HepG2 (cell line): ENCODE measurements around the gene RAB5B. TPM values are rescaled to one million over a fixed set of nuclear protein-coding genes. Genes with fewer than 3 reads are reported as not detected.

Experiments used
- ATAC-seq: fragments of 200-7000 bp; cut with Tn5 transposase; 3 replicates; pipeline ENCODE4 v1.9.1; 2020; ENCODE audit warnings: mild to moderate bottlenecking, moderate library complexity
- BruUV-seq: library from RNA; stranded (reverse); fragments of 400-500 nt; replicated peaks from 2 replicates; lab custom pipeline; 2021; lab: Mats Ljungman, UMichigan
- CTCF ChIA-PET: fragments of 300-600 bp; formaldehyde crosslinking; extraction: SDS; loops from one replicate; lab custom pipeline; 2021; ENCODE audit warnings: low total read pairs, inconsistent platforms, low intra/inter-chr PET ratio; lab: Yijun Ruan, JAX
- POLR2A ChIA-PET: fragments of 350-600 bp; sonication (Branson Sonifier 250); formaldehyde crosslinking; loops from one replicate; lab custom pipeline; 2020; ENCODE audit warnings: antibody characterized with exemption, inconsistent platforms; lab: Yijun Ruan, JAX
- DNase-seq: peaks from one replicate; pipeline ENCODE4 v3.0.0-alpha.2; 2015; ENCODE audit warnings: low spot score
- FAIRE-seq: peaks from 3 replicates; lab custom pipeline; 2011; peaks lifted over from hg19 to GRCh38; lab: Jason Lieb, UNC
- H2AFZ ChIP-seq: one replicate; pipeline ENCODE4 v1.6.1; 2011; ENCODE audit warnings: low read length, inconsistent platforms
- H3K27ac ChIP-seq: fragments of 300-600 bp; 3 replicates; pipeline ENCODE4 v1.8.0; 2011; ENCODE audit warnings: mixed run types, mild to moderate bottlenecking, mixed read lengths, low read length, inconsistent platforms; ENCODE audit not compliant: insufficient read depth; ENCODE audit errors: extremely low read length
- H3K27me3 ChIP-seq, 2 experiments: fragments of 200-600 bp in 1 of 2; 2 replicates in 1 of 2; 3 replicates in 1 of 2; pipeline versions ENCODE4 v1.6.0 to v1.8.0; 2011; ENCODE audit warnings: low read length in 2 of 2, mild to moderate bottlenecking in 2 of 2, moderate library complexity in 2 of 2, inconsistent platforms in 1 of 2; ENCODE audit not compliant: insufficient read depth in 2 of 2, control insufficient read depth in 1 of 2
- H3K36me3 ChIP-seq, 2 experiments: fragments of 200-600 bp in 1 of 2; replicated peaks in 1 of 2; 2 replicates in 1 of 2; 3 replicates in 1 of 2; pipeline versions ENCODE4 v1.5.1 to v1.8.0; 2011; ENCODE audit warnings: low read length in 2 of 2, inconsistent platforms in 1 of 2; ENCODE audit not compliant: insufficient read depth in 2 of 2, control insufficient read depth in 1 of 2
- H3K4me1 ChIP-seq: 2 replicates; pipeline ENCODE4 v1.5.1; 2012; ENCODE audit warnings: low read length, inconsistent platforms; ENCODE audit not compliant: insufficient read depth
- H3K4me2 ChIP-seq: 2 replicates; pipeline ENCODE4 v1.6.0; 2011; ENCODE audit warnings: low read depth, low read length, inconsistent platforms
- H3K4me3 ChIP-seq, 3 experiments: fragments of 200-600 bp in 1 of 3; sonication (generic), shearing (Covaris generic) in 1 of 3; replicated peaks in 1 of 3; 2 replicates each; pipeline ENCODE4 v1.5.1; 2011 to 2016; ENCODE audit warnings: low read length in 3 of 3, inconsistent platforms in 2 of 3, low read depth in 2 of 3, mild to moderate bottlenecking in 2 of 3, control low read depth in 1 of 3, mixed read lengths in 1 of 3; ENCODE audit not compliant: insufficient read depth in 1 of 3
- H3K79me2 ChIP-seq: one replicate; pipeline ENCODE4 v1.6.1; 2011; ENCODE audit warnings: low read length, inconsistent platforms; ENCODE audit not compliant: insufficient read depth
- H3K9ac ChIP-seq: 2 replicates; pipeline ENCODE4 v1.6.0; 2011; ENCODE audit warnings: mild to moderate bottlenecking, low read depth, low read length, inconsistent platforms; ENCODE audit not compliant: insufficient read depth
- H3K9me3 ChIP-seq: 2 replicates; pipeline ENCODE4 v1.5.1; 2012; ENCODE audit warnings: mild to moderate bottlenecking, low read length
- H4K20me1 ChIP-seq: 2 replicates; pipeline ENCODE4 v1.6.0; 2011; ENCODE audit warnings: inconsistent platforms, mild to moderate bottlenecking, low read length, moderate library complexity; ENCODE audit not compliant: insufficient read depth
- AGO2 ChIP-seq: fragments of 200-400 bp; formaldehyde crosslinking; optimal IDR thresholded peaks from 2 replicates; pipeline ENCODE3; 2017; ENCODE audit warnings: mild to moderate bottlenecking, low read depth, low read length, moderate library complexity
- ATF2 ChIP-seq: sonication (generic); formaldehyde crosslinking; IDR thresholded peaks from 2 replicates; pipeline ENCODE4 v1.4.0; 2020; ENCODE audit warnings: missing genetic modification reagents
- CAMTA2 ChIP-seq: sonication (generic); formaldehyde crosslinking; IDR thresholded peaks from 2 replicates; pipeline ENCODE4 v1.4.0; 2020; ENCODE audit warnings: mild to moderate bottlenecking, missing genetic modification reagents, borderline replicate concordance
- ELF3 ChIP-seq: IDR thresholded peaks from 2 replicates; pipeline ENCODE4 v1.6.1; 2016; ENCODE audit warnings: missing genetic modification reagents, missing compliant biosample characterization
- ETV6 ChIP-seq: sonication (generic); formaldehyde crosslinking; conservative IDR thresholded peaks from 2 replicates; pipeline ENCODE4 v1.4.0; 2020; ENCODE audit warnings: missing genetic modification reagents
- KLF15 ChIP-seq: sonication (generic); formaldehyde crosslinking; IDR thresholded peaks from 2 replicates; pipeline ENCODE4 v1.8.1; 2023; ENCODE audit warnings: borderline replicate concordance, mild to moderate bottlenecking, inconsistent platforms, missing genetic modification reagents, mixed read lengths
- RNF219 ChIP-seq: sonication (generic); formaldehyde crosslinking; IDR thresholded peaks from 2 replicates; pipeline ENCODE4 v1.5.0; 2020; ENCODE audit warnings: mild to moderate bottlenecking, missing genetic modification reagents
- YEATS4 ChIP-seq: sonication (generic); formaldehyde crosslinking; IDR thresholded peaks from 2 replicates; pipeline ENCODE4 v1.4.0; 2020; ENCODE audit warnings: missing genetic modification reagents, borderline replicate concordance
- ZMYM2 ChIP-seq: sonication (generic); formaldehyde crosslinking; IDR thresholded peaks from 2 replicates; pipeline ENCODE4 v1.8.0; 2022; ENCODE audit warnings: mild to moderate bottlenecking, missing genetic modification reagents
- ZNF10 ChIP-seq: sonication (generic); formaldehyde crosslinking; IDR thresholded peaks from 2 replicates; pipeline ENCODE4 v1.4.0; 2020; ENCODE audit warnings: mild to moderate bottlenecking, low read depth, missing genetic modification reagents, borderline replicate concordance
- ZNF792 ChIP-seq: IDR thresholded peaks from 2 replicates; pipeline ENCODE4 v1.6.1; 2016
- ZNF83 ChIP-seq: sonication (generic); formaldehyde crosslinking; IDR thresholded peaks from 2 replicates; pipeline ENCODE4 v1.4.0; 2020; ENCODE audit warnings: missing genetic modification reagents, mild to moderate bottlenecking, borderline replicate concordance
- WGBS: methylation state at CpG from one replicate; pipeline ENCODE4 v1.1.6; 2017; ENCODE audit warnings: low lambda C conversion rate; 5-methylcytosine and 5-hydroxymethylcytosine counted together
- in situ Hi-C: cut with HindIII; loops from 2 replicates; pipeline ENCODE4 v1.10.0; 2017; ENCODE audit warnings: low pct_unique_long_range_greater_than_20kb; ENCODE audit not compliant: extremely low pct_ligation_motif_present
- intact Hi-C: fragments of 100-400 bp; cut with micrococcal nuclease; formaldehyde crosslinking; loops from one replicate; pipeline ENCODE4 v1.10.0; 2022; ENCODE audit not compliant: unreplicated experiment
- polyA plus RNA-seq, 8 experiments: library from polyadenylated mRNA; depleted of rRNA in 3 of 8; stranded (reverse) in 7 of 8; unstranded in 1 of 8; fragments of >200 nt; fragmentation: Illumina TruSeq in 4 of 8; extraction: Trizol in 4 of 8; gene quantifications; 2 replicates each; pipeline versions ENCODE4 v1.2.1 to v1.2.3, GENCODE V29; 2011 to 2016; ENCODE audit warnings: low read depth in 4 of 8, missing spikeins in 1 of 8, mixed read lengths in 1 of 8; ENCODE audit not compliant: insufficient read depth in 1 of 8
- total RNA-seq, 5 experiments: library from RNA; depleted of rRNA; stranded (reverse); fragments of >200 nt; fragmentation: Illumina TruSeq; extraction: Trizol; gene quantifications; 2 replicates each; pipeline ENCODE4 v1.2.3, GENCODE V29; 2016; ENCODE audit warnings: low read depth in 1 of 5

RAB5B gene
- total and polyA plus RNA-seq, 2 of the 13 experiments (the other 11 are each of a cell fraction or from before 2014, with no cell fraction given) = 26.0 to 68.3 TPM

GRCh38 chr12:55991110-55991509 is 17.2 kb downstream of the RAB5B start:
- BruUV-seq = no TSS peak
- in situ Hi-C loops = no loop called here
- H4K20me1 ChIP-seq = no peaks in the 10 kb centered on the region
- peaks cover 13% of the 10 kb centered on the region for H3K4me1 ChIP-seq
- no peak overlapping the region for H3K27ac ChIP-seq
- no peak overlapping the region for H3K9ac ChIP-seq
- no peaks in the 10 kb centered on the region for H3K27me3 ChIP-seq
- ATAC-seq (no peak), DNase-seq (no peak), FAIRE-seq (no peak)
- H3K36me3 ChIP-seq = peaks cover 19 to 48% of the 10 kb centered on the region in 2 experiments
- H2AFZ ChIP-seq = no peak overlapping the region
- H3K4me2 ChIP-seq = no peak overlapping the region
- H3K4me3 ChIP-seq = no peak overlapping the region
- H3K79me2 ChIP-seq = no peaks in the 10 kb centered on the region
- ChIA-PET POLR2A (interaction anchor here (1.4 kb wide), 1 partner anchor 17 kb away, joined by 8 read pairs; the partner anchor contains the start of gene RAB5B), CTCF (no interaction called here)
- H3K9me3 ChIP-seq = no peaks in the 10 kb centered on the region
- intact Hi-C loops = no loop called here
- TF ChIP-seq ZMYM2 (CRISPR knock-in tag) (no peak), ZNF792 (CRISPR knock-in tag) (no peak), ETV6 (CRISPR knock-in tag) (no peak), KLF15 (CRISPR knock-in tag) (no peak), ATF2 (CRISPR knock-in tag) (no peak), CAMTA2 (CRISPR knock-in tag) (no peak), YEATS4 (CRISPR knock-in tag) (no peak), ZNF83 (CRISPR knock-in tag) (no peak), AGO2 (no peak), ELF3 (CRISPR knock-in tag) (no peak), RNF219 (CRISPR knock-in tag) (no peak), ZNF10 (no peak)
- 94% methylated on average over 3 of the region's 3 CpGs for WGBS
